GM19193 (cell line): ENCODE data around the gene DBNDD2.
A peak's percentile ranks its signal among the peaks of the same experiment; 100 is the strongest.

Experiments
- POLR2A ChIP-seq: IDR thresholded peaks from 4 replicates; pipeline ENCODE4 v1.6.1; 2011; ENCODE audit not compliant: insufficient read depth, insufficient read length; ENCODE audit errors: extremely low read depth

The DBNDD2 gene, protein sequence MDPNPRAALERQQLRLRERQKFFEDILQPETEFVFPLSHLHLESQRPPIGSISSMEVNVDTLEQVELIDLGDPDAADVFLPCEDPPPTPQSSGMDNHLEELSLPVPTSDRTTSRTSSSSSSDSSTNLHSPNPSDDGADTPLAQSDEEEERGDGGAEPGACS

DNA sequence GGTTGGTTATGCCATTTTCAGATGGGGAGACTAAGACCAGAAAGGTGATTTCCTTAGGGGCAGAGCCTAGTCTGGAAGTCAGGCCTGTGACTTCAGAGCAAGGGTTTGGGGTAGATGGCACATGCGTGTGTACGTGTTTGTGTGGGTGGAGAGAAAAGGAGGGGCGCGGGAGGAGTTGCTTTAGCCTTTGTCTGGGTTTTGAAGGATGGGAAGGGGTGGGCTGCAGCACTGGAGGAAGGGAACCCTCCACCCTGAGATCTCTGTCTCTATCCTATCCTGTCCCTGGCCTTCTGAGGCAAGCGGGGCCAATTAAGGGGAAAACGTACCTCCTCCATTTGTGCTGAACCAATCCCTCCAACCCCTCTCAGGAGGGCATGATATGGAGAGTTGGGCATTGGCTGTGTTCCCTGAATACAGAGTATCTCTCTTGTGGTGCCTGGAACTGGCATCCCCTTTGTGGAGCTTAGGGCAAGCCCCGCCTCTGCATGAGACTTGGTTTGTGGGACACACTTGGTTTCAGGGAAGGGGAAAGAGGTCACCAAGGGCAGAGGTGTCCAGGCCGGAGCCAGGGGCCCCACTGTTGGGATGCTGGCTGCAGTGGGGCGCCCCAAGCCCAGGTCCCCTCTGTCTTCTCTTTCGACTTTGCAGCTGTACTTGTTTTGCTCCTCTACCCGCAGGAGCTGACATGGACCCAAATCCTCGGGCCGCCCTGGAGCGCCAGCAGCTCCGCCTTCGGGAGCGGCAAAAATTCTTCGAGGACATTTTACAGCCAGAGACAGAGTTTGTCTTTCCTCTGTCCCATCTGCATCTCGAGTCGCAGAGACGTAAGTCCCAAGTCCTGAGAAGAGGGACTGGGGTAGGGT lies at the start of gene DBNDD2:
Gene DBNDD2 (plus strand): TSS at position 507 of the 863 bp plus-strand sequence. CDS start 179 bp downstream, at position 686.
- TF ChIP-seq POLR2A, result no peak

DNA sequence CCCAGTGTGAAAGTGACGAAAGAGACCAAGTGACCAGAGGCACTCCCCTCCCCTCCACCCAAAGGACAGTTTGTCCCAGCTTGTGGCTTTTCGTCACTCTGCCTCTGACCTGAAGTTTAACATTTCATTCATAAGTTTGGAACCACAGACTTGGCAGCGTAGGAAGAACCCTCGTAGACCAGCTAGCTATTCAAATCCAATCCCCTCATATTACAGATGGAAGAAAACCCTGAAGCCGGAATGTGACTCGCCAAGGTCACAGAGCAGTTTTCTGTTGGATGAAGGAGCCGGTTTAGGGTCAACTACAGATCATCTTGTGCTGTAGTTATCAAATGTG lies 49.1 kb upstream of the DBNDD2 start:
- TF ChIP-seq POLR2A, result no peak

DNA sequence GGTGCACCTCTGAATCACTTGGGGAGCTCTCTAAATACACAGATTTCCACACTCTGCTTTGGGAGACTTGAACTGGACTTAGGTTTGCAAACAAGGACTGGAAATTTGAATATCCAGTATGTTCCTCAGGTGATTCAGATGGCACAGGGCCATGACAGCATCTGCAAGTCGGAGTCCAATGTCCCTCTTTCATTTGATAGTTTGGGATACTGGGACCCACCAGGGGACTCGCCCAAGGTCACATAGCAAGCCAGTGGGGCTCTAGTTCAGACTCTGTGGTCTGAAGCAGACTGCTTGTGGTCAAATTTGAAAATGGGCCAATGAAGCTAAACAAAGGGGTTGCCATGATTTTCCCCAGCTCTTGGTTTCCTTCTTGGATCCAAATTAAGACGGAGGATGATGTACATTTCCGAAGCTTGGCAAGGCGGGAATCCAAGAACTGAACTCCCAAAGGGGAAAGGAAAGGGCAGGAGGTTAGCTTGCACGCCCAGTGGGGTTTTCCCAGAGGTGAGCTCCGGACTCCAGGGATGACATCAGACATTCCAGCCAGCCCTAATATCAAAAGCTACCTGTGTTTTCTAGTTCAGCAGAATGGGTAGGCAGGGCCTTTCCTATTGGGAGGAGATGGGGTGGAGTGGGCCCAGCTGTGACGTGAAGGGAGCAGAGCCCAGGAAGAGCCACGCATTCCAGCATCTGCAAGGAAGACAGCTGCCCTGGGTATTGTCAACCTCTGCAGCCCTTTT lies 48.5 kb upstream of the DBNDD2 start:
- TF ChIP-seq POLR2A, result no peak

DNA sequence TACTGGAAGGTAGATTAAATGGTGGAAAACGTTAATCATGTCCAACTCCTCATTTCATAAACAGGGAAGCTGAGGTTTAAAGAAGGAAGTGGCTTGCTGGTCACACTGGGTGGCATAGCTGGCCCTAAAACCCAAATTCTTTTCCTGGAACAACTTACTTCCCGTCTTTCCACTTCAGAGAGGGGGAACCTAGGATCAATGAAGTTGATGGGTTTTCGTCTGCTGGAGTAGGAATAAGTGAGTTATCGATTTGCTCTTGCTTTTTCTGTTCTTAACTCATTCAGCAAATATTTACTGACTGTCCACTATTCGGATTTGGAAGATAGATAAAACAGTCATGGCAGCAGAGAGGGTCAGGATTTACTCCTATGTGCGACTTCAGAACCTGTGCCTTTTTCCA lies 46.3 kb upstream of the DBNDD2 start:
- TF ChIP-seq POLR2A, result no peak

DNA sequence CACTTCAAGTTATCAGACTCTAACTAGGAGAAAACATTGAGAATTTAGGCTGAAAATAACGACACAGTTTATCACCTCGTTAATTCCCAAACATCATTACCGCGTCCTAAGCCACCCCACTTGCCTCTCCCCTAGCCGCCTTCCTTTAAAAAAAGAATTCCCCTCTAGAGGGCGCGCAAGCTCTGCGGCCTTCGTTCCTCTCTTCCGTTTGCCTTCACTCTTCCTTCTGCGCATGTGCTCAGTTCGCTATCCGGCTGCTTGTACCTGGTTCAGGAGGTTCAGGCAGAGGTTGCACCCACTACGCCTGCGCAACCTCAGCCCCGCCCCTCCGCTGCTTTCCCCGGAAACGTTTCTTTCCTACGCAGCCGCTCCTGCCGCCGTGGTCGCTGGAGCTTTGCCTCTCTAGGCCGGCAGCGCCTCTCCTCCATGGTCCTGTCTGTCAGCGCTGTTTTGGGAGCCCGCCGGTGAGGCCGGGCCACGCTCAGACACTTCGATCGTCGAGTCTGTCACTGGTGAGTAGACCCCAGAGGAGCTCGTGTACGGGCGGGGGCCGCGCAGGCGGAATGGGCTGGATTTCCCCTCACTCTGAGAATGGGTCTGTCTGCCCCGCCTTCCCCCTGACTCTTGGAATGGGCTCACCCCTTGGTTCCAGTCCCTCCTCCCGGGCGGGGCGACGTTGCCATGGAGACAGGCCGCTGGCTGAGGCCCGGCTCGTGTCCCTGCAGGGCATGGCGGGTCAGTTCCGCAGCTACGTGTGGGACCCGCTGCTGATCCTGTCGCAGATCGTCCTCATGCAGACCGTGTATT lies 45.1 kb upstream of the DBNDD2 start, which contains the start of gene SYS1:
Gene SYS1 (plus strand): TSS at position 353 of the 807 bp plus-strand sequence. CDS start 376 bp downstream, at position 729.
- TF ChIP-seq POLR2A, result peak; percentile 95

DNA sequence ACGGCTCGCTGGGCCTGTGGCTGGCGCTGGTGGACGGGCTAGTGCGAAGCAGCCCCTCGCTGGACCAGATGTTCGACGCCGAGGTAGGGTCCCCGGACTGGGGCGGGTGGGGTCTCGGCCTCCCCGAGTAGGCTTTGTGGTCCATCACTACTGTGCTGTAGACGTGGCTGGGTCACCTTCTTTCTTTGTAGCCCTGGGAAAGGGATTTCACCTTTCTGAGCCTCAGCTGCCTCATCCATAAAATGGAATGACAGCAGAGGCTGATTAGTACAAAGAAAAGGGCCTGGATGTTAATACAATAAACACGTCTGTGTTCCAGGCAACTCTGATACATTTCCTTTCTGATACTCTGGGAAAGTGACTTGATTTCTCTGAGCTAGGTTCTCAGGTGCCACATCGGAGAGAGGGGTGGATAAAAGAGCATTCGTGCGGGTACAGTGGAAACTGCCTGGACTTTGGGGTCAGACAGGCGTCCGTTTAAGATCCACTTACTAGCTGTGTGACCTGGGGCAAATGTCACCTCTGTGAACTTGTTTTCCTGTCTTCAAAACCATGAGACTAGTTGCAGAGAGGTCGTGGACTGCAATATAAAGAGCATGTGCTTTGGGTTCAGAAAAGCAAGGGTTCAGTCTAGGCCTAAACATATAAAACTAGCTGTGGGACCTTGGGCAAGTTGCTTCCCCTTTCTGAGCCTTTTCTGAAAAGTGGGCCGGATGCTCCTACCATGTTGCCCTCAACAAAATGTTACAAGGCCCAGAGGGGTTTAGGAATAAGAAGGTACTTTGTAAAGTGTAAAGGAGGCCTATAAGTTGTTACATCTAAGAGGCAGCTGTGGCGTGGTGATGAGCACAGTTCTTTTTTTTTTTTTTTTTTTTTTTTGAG lies 44.2 kb upstream of the DBNDD2 start:
- no peak for TF ChIP-seq POLR2A

DNA sequence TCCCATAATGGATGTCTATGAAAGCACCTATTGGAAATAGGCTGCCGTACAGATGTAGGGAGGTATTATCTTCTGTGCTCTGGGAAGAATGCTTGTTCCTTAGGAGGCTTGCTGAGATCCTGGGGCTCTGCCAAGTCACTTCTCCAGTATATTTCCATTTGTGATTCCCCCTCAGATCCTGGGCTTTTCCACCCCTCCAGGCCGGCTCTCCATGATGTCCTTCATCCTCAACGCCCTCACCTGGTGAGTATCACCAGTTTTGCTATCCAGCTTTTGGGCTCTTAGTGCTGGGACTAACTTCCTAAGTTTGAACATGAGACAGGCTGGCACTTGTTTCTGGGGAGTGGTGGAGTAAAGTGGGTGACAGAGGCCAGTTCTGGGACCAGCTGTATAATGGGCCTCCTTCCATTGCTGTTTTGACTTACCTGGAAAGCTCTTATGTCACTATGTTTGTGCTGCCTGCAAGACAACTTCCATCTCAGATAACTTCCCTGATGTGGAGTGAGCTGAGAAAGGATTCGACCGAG lies 42.6 kb upstream of the DBNDD2 start:
- no peak for TF ChIP-seq POLR2A

DNA sequence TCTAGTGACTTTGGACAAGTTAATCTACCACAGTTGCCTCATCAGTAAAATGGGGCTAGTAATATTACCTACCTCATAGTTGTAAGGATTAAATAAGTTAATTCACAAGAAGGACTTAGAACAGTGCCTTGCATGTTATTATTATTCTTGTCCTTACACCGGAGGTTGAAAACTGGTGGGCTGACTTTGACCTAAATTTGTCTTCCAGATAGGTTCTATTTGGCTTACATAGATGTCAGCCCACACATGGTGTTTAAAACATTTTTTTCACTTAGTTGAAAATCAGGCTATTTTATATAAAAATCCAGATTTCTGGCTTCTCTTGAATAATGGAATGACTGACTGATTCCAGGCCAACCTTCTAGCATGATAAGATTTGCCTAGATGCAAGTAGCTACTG lies 41.9 kb upstream of the DBNDD2 start:
- no peak for TF ChIP-seq POLR2A

DNA sequence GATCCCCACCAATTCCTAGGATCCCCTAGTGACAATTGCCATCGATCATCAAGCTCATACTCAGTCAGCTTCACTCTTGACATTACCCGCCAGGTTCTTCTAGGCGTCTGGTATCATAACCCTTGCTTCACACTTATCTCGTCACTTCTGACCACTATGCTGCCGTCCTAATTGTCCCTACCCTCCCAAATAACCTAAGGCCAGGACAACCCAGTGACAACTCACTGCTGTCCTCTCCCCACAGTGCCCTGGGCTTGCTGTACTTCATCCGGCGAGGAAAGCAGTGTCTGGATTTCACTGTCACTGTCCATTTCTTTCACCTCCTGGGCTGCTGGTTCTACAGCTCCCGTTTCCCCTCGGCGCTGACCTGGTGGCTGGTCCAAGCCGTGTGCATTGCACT lies 41.5 kb upstream of the DBNDD2 start:
- TF ChIP-seq POLR2A, result no peak

DNA sequence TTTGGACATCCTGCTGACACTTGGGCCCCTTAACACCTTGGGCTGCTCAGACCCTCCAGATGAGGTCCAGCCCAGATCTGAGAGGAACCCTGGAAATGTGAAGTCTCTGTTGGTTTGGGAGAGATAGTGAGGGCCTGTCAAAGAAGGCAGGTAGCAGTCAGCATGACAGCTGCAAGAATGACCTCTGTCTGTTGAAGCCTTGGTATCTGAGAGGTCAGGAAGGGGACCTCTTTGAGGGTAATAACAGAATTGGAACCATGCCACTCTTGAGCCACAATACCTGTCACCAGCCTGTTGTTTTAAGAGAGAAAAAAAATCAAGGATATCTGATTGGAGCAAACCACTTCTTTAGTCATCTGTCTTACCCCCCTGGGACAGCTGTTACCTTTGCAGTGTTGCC lies 41.0 kb upstream of the DBNDD2 start:
- TF ChIP-seq POLR2A, result no peak

DNA sequence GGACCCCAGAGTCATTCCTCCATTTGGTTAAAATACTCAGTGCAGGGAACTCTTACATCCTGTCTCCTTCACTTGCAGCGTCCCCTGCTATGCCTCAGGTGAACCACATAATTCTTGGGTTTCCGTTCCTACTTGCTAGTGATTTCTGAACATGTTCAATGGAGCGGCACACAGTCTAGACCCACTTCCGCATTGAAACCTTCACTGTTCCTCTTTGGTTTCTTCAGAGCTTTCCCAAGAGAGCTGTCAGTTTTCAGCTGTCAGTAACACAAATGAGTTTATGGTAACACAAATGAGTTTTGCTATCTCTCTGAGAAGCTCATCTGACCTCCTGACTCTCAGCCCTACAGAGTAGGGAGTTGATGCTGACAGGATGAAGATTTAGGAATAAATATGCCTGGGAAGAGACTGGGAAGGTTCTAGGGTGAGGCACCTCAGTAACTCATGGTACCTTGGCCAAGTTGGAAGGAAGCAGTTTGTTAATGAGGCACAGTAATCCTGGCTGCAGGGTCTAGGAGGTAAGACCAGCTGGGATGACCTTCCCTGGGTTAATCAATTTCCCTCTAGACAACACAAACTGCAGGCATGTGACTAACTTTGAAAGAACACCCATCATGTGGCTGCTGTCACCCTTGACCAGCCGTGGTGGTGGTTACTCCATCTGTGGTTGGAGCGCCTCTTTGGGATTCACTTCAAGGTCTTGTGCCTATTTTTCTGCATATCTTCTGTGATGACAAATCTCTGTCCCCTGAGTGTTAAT lies 39.7 kb upstream of the DBNDD2 start:
- no peak for TF ChIP-seq POLR2A

DNA sequence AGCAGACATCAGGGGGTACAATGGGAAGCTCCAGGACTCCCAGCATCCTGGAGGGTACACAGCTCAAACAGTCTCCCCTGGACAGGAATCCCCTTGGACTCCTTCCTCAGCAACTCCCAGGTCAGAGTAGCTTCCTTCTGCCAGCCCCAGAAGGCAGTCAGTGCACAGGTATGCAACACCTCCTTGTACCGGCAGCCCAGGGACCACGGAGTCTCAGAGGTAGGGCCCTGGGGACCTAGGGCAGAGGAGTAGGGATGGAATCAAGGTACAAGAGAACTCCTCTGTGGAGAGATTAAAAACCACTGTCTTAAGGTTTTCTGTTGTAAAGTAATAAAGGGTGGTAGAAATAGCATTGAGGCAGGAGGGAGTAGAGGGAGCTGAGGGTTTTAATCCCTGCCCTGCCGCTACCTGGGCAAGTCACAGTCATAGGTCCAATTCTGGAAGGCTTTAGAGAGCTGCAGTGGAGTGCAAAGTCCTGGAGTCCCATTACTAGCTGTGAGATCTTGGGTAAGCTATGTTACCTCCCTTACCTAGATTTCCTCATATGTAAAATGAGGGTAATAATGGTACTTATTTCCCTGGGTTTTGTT lies 37.4 kb upstream of the DBNDD2 start:
- no peak for TF ChIP-seq POLR2A

DNA sequence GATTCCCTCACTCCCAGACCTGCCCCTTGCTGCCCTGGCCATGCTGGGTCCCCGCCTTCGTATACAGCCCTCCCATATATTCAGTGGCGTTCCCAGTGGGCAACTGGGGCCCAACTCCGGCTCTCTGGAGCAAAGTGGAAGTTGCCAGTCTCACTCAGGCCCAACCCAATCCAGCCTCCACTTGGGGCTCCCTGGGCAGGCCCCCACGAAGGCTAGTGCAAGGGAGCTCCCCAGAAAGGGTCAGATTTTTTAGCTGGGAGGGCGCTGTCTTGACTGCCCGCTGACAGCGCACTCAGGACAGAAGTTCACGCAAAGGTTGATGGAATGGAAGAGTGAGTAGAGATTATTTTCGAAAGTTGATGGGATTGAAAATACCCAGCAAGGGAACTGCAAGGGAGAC lies 35.8 kb upstream of the DBNDD2 start:
- no peak for TF ChIP-seq POLR2A
